Activated CD8-positive, alpha-beta memory T cell treated with anti-CD3 and anti-CD28 coated beads for 36 hours (primary cell): ENCODE data around the gene IDUA. TPM values are rescaled to one million over a fixed set of nuclear protein-coding genes. Genes with fewer than 3 reads are reported as not detected.

Source experiments
- CTCF ChIA-PET: fragments of 350-600 bp; sonication (Branson Sonifier 250); formaldehyde crosslinking; loops from one replicate; lab custom pipeline; 2021; ENCODE audit warnings: antibody characterized with exemption; lab: Charles Lee
- POLR2A ChIA-PET: fragments of 350-600 bp; sonication (Branson Sonifier 250); formaldehyde crosslinking; loops from one replicate; lab custom pipeline; 2021; ENCODE audit warnings: antibody characterized with exemption; lab: Charles Lee
- total RNA-seq, 2 experiments: library from RNA; stranded (reverse); gene quantifications; one replicate each; pipeline ENCODE4 v1.2.3, GENCODE V29; 2021

Gene IDUA
- total RNA-seq, 2 experiments from 2014 or later: 11.5 to 13.4 TPM

- CTCF ChIA-PET: no interaction called here
- POLR2A ChIA-PET: no interaction called here
Measured at GRCh38 chr4:1022051-1022738, 35.4 kb downstream of the IDUA start.

- POLR2A ChIA-PET: no interaction called here
Measured at GRCh38 chr4:1022739-1023066, 35.9 kb downstream of the IDUA start.

GRCh38 chr4:1023075-1023640 is 36.3 kb downstream of the IDUA start:
- ChIA-PET POLR2A (no interaction called here), CTCF (interaction anchor here (0.8 kb wide), 1 partner anchor 263 kb away, joined by 4 read pairs; no protein-coding TSS in a partner anchor)

More at GRCh38 chr4:1022739-1023066, 35.9 kb downstream of the IDUA start:
- CTCF ChIA-PET: interaction anchor here (0.8 kb wide), 1 partner anchor 263 kb away, joined by 4 read pairs; no protein-coding TSS in a partner anchor

- ChIA-PET CTCF (no interaction called here), POLR2A (no interaction called here)
Measured at GRCh38 chr4:1023895-1024740, 37.3 kb downstream of the IDUA start.

- ChIA-PET POLR2A (no interaction called here), CTCF (no interaction called here)
Measured at GRCh38 chr4:1024882-1025545, 38.2 kb downstream of the IDUA start.

- CTCF ChIA-PET: no interaction called here
- POLR2A ChIA-PET: no interaction called here
Measured at GRCh38 chr4:1026115-1026514, 39.3 kb downstream of the IDUA start.

GRCh38 chr4:1027219-1027914 is 40.5 kb downstream of the IDUA start:
- ChIA-PET POLR2A (no interaction called here), CTCF (no interaction called here)

GRCh38 chr4:1027915-1028238 is 41.0 kb downstream of the IDUA start:
- ChIA-PET CTCF (no interaction called here), POLR2A (no interaction called here)

- POLR2A ChIA-PET: no interaction called here
- CTCF ChIA-PET: no interaction called here
Measured at GRCh38 chr4:1028574-1029220, 41.9 kb downstream of the IDUA start.

GRCh38 chr4:1029529-1029928 is 42.7 kb downstream of the IDUA start:
- ChIA-PET CTCF (no interaction called here), POLR2A (no interaction called here)

GRCh38 chr4:1030031-1030430 is 43.2 kb downstream of the IDUA start:
- CTCF ChIA-PET: no interaction called here
- POLR2A ChIA-PET: no interaction called here

GRCh38 chr4:1030559-1030958 is 43.7 kb downstream of the IDUA start:
- POLR2A ChIA-PET: no interaction called here
- CTCF ChIA-PET: no interaction called here

GRCh38 chr4:1031346-1031745 is 44.5 kb downstream of the IDUA start:
- ChIA-PET CTCF (no interaction called here), POLR2A (no interaction called here)

- CTCF ChIA-PET: no interaction called here
- POLR2A ChIA-PET: no interaction called here
Measured at GRCh38 chr4:1031956-1032795, 45.3 kb downstream of the IDUA start.

GRCh38 chr4:1032861-1033260 is 46.0 kb downstream of the IDUA start:
- CTCF ChIA-PET: no interaction called here
- POLR2A ChIA-PET: no interaction called here

- ChIA-PET CTCF (interaction anchor here (0.5 kb wide), 1 partner anchor 257 kb away, joined by 3 read pairs; no protein-coding TSS in a partner anchor), POLR2A (no interaction called here)
Measured at GRCh38 chr4:1033840-1034551, 47.2 kb downstream of the IDUA start.

GRCh38 chr4:1035510-1035909 is 48.7 kb downstream of the IDUA start:
- ChIA-PET POLR2A (no interaction called here), CTCF (no interaction called here)

GRCh38 chr4:1036095-1036494 is 49.3 kb downstream of the IDUA start:
- POLR2A ChIA-PET: no interaction called here
- CTCF ChIA-PET: no interaction called here
